ENCODE results near the gene PMP22.

The PMP22 gene

DNA sequence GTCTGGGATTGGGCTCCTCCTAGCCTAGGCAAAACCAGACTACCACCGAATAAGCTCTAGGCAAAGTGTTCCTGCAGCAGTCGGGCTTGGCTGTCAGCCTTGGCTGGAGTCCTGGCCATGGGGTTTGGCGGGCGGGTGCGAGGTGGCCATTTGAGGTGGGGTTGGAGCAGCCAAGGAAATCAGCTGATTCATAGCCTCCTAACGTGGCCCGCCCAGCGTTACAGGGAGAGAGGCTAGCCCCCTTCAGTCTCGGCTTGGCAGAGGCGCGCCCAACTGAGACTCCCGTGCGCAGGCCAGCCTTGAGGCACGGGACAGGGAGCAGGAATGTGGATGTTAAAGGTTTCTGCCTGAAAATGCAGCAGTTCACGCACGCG is 1.9 kb downstream of the PMP22 start:
- no peaks in the 10 kb centered on the region for H3K9me2 ChIP-seq (ENCODE audit: low read depth, low read length)
- no peak for TF ChIP-seq EZH2 (IDR thresholded peaks at IDR 0.05; ENCODE audit: borderline replicate concordance, low read length)
- TF ChIP-seq, protein P1, sequence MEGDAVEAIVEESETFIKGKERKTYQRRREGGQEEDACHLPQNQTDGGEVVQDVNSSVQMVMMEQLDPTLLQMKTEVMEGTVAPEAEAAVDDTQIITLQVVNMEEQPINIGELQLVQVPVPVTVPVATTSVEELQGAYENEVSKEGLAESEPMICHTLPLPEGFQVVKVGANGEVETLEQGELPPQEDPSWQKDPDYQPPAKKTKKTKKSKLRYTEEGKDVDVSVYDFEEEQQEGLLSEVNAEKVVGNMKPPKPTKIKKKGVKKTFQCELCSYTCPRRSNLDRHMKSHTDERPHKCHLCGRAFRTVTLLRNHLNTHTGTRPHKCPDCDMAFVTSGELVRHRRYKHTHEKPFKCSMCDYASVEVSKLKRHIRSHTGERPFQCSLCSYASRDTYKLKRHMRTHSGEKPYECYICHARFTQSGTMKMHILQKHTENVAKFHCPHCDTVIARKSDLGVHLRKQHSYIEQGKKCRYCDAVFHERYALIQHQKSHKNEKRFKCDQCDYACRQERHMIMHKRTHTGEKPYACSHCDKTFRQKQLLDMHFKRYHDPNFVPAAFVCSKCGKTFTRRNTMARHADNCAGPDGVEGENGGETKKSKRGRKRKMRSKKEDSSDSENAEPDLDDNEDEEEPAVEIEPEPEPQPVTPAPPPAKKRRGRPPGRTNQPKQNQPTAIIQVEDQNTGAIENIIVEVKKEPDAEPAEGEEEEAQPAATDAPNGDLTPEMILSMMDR (IDR thresholded peaks at IDR 0.05; ENCODE audit: low read length) = no peak
- H3F3A ChIP-seq (ENCODE audit: insufficient read depth, low read length) = no peaks in the 10 kb centered on the region
- H3K36me3 ChIP-seq (ENCODE audit: insufficient read depth, low read length) = no peaks in the 10 kb centered on the region
- H3K27me3 ChIP-seq (ENCODE audit: insufficient read depth, low read length) = no peaks in the 10 kb centered on the region
- H4K20me1 ChIP-seq (ENCODE audit: insufficient read depth, low read length) = no peaks in the 10 kb centered on the region
- H3K27ac ChIP-seq (ENCODE audit: low read depth, low read length, poor library complexity, severe bottlenecking) = no peak overlapping the region
- H3K4me3 ChIP-seq (ENCODE audit: low read depth, low read length, poor library complexity, severe bottlenecking) = no peak overlapping the region
- no peaks in the 10 kb centered on the region for H3K79me2 ChIP-seq (ENCODE audit: insufficient read depth, low read length)
- no peak overlapping the region for H2AFZ ChIP-seq (ENCODE audit: low read length)
- no peaks in the 10 kb centered on the region for H3K9me3 ChIP-seq (ENCODE audit: low read length)
- H3K4me2 ChIP-seq (ENCODE audit: low read length) = no peak overlapping the region
- no peaks in the 10 kb centered on the region for H3K4me1 ChIP-seq (ENCODE audit: insufficient read depth, low read length, severe bottlenecking)
- no peak overlapping the region for H3K9ac ChIP-seq (ENCODE audit: low read length)

DNA sequence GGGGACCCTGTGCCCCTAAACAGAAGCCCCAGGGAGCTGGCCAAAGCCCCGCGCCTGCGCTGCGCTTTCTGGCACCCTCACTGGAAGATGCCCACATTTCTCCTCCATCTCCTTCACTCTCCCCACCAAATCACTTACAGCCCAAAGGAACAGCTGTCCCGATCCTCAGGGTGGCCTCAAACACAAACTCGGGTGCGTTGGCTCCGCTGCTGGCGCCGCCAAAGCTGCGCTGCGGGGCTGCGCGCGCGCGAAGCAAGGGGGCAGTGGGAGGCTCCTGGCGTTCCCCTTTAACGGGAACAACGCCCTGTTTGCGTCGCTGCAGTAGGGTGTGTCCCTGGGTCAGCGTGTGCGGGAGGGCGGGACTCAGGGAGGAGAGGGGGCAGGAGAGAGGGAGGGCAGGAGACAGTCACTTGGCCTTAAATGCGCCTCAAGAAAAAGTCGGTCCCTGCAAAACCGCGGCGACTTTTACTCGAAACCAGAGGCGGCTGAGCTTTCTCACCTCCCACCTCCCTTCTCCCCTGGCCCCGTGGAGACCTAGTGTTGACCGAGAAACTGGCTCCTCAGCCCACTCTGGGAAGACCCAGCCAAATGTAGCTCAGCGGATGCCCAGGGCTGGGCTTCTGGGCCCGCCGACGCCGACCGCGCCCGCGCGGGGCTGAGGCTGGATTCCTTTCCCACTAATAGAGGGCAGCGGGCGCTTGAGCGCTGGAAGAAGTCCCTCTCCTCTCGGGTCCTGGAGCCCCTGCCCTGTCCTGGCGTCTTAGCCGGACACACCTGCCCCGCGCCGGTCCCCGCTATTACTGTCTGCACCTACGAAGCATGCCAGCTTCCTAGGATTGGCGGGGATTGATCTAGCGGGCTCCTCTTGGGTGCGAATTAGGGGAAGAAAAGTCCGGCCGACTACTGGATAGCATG is 2.6 kb downstream of the PMP22 start:
- Histone ChIP-seq H3K27ac (ENCODE audit: low read depth, low read length, poor library complexity, severe bottlenecking) (no peak overlapping the region), H3K9ac (ENCODE audit: low read length) (no peak overlapping the region), H3K79me2 (ENCODE audit: insufficient read depth, low read length) (no peaks in the 10 kb centered on the region), H2AFZ (ENCODE audit: low read length) (no peak overlapping the region), H3K27me3 (ENCODE audit: insufficient read depth, low read length) (no peaks in the 10 kb centered on the region), H3K36me3 (ENCODE audit: insufficient read depth, low read length) (no peaks in the 10 kb centered on the region), H3K4me2 (ENCODE audit: low read length) (no peak overlapping the region), H3K4me1 (ENCODE audit: insufficient read depth, low read length, severe bottlenecking) (no peaks in the 10 kb centered on the region), H3K4me3 (ENCODE audit: low read depth, low read length, poor library complexity, severe bottlenecking) (no peak overlapping the region), H4K20me1 (ENCODE audit: insufficient read depth, low read length) (no peaks in the 10 kb centered on the region), H3K9me2 (ENCODE audit: low read depth, low read length) (no peaks in the 10 kb centered on the region), H3K9me3 (ENCODE audit: low read length) (no peaks in the 10 kb centered on the region), H3F3A (ENCODE audit: insufficient read depth, low read length) (no peaks in the 10 kb centered on the region)
- TF ChIP-seq, protein P1 (IDR thresholded peaks at IDR 0.05; ENCODE audit: low read length) = no peak
- no peak for TF ChIP-seq EZH2 (IDR thresholded peaks at IDR 0.05; ENCODE audit: borderline replicate concordance, low read length)

DNA sequence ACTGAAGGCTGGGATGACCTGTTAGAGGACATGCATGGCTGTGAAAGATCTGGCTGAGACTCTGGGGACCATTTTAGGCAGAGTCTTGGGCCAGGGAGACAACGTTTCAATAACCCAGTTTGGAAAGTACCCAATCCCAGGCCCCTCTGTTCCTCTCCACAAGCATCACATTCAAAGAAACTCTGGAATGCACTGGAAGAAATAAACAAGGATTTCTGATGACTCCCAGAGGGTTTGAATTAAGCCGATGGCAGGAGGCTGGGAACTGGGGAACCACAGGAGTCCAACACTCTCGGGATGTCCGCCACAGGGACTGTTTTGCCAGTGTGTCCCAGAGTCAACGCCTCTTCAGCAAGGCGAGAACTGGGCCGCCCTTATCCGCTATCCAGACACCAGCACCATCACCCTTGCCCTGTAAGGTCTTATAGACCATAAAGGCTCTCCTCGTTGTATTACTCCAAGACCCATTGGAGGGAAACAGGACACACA is 3.3 kb downstream of the PMP22 start:
- Histone ChIP-seq H4K20me1 (ENCODE audit: insufficient read depth, low read length) (no peaks in the 10 kb centered on the region), H2AFZ (ENCODE audit: low read length) (no peak overlapping the region), H3K9me2 (ENCODE audit: low read depth, low read length) (no peaks in the 10 kb centered on the region), H3K4me3 (ENCODE audit: low read depth, low read length, poor library complexity, severe bottlenecking) (no peak overlapping the region), H3K4me1 (ENCODE audit: insufficient read depth, low read length, severe bottlenecking) (no peaks in the 10 kb centered on the region), H3K79me2 (ENCODE audit: insufficient read depth, low read length) (no peaks in the 10 kb centered on the region), H3K27ac (ENCODE audit: low read depth, low read length, poor library complexity, severe bottlenecking) (no peak overlapping the region), H3K9me3 (ENCODE audit: low read length) (no peaks in the 10 kb centered on the region), H3K4me2 (ENCODE audit: low read length) (no peak overlapping the region), H3K9ac (ENCODE audit: low read length) (no peak overlapping the region), H3K27me3 (ENCODE audit: insufficient read depth, low read length) (no peaks in the 10 kb centered on the region), H3F3A (ENCODE audit: insufficient read depth, low read length) (no peaks in the 10 kb centered on the region), H3K36me3 (ENCODE audit: insufficient read depth, low read length) (no peaks in the 10 kb centered on the region)
- TF ChIP-seq EZH2 (IDR thresholded peaks at IDR 0.05; ENCODE audit: borderline replicate concordance, low read length) = no peak
- TF ChIP-seq, protein P1 (IDR thresholded peaks at IDR 0.05; ENCODE audit: low read length) = no peak

All from OCI-LY1 (cell line).